ENCODE data around the gene RHO.

The RHO gene

GRCh38 chr3:129577366-129577765 is 48.9 kb downstream of the RHO start:
- no peak for DNase-seq (ENCODE audit: low read depth in 2 of 2)

DNA sequence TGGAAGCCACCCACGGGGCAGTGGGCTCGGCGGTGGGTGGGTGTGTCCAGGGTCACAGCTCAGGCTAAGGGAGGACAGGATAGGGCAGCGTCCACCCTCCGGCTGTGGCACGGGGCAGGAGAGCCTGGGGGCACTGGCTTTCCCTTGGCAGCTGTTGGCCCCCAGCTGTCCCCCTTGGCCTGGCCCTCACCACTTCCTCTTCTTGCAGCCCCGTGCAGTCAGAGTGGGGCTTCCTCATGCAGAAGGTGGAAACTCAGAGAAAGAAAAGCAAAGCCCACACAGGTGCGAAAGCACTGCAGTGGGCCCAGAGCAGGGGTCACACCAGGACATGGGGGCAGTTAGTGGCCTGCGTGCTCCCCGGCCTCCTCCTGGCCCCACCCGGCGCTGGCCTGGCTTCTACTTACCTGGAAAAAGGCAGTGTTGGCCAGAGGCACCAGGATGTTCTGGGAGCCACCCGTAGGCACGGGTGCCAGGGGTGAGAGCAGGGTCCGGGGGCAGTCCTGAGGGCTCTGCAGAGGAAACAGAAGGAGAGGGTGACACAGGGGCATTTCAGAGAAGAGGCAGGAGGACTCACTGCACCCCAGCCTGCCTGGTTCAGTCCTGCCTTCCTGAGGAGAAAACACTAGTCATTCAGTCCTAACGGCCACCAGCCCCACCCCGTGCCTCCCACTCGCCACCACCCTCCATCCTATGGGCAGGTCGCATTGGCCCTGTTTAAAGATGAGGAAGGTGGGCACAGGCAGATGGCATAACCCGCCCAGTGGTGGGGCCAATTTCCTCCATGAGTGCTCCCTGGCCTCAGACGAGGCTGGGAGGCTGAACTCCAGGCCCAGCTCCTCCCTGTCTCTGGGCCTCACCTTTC is 49.7 kb downstream of the RHO start:
- DNase-seq (ENCODE audit: low read depth in 2 of 2) = no peak

- DNase-seq (ENCODE audit: low read depth in 2 of 2) = no peak
Observed at GRCh38 chr3:129579991-129580390, 51.6 kb downstream of the RHO start.

DNA sequence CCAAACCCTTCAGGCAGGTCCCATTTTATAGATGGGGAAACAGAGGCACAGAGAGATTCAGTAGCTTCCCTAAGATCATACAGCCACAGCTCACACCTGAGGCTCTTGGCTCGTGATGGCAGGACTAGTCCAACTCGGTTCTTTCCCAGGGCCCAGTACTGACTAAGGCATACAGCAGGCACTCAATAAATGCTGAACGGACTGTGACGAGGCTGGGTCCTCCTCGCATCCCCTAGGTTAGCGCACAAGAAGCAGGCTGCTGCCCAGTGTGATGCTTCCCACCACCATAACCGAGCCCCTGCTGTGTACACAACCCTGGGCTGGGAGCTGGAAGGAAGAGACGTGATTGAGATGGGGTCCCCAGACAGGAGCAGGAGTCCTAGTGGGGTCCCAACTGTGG is 53.2 kb downstream of the RHO start:
- no peak for DNase-seq (ENCODE audit: low read depth in 2 of 2)

- no peak for DNase-seq (ENCODE audit: low read depth in 2 of 2)
Observed at GRCh38 chr3:129582799-129583198, 54.4 kb downstream of the RHO start.

DNA sequence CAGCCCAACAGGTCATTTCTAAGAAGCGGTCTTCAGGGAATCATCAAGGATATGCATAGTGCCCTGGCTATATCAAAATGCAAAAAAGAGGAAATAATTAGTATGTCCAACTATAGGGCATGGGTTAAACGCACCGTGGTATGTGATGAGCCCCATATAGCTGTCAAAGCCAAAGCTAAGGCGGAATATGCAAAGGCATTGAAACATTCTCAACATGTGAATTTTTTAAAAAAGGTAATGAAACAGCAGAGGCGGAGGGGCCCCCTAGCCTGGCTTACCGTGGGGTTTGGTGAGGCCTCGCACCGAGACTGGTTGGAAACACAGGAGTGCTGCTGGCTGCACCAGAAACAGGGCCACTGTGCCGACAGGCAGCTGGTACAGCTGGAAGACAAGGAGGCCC is 54.9 kb downstream of the RHO start:
- no peak for DNase-seq (ENCODE audit: low read depth in 2 of 2)

- no peak for DNase-seq (ENCODE audit: low read depth in 2 of 2)
Observed at GRCh38 chr3:129584631-129585030, 56.2 kb downstream of the RHO start.

Measured in stimulated activated CD4-positive, alpha-beta T cell treated with anti-CD3 and anti-CD28 coated beads, Interleukin-1b, Interleukin-23, amount 100 ng/mL, for 4 hours (primary cell).